Lower leg skin (tissue), 4 donors: Measurements from ENCODE around the gene SSB. TPM values are rescaled to one million over a fixed set of nuclear protein-coding genes. Genes with fewer than 3 reads are reported as not detected.

Experiments used
- DNase-seq, 2 donors: peaks; one replicate each; pipeline ENCODE4 v3.0.0-alpha.2; 2019; ENCODE audit warnings: low spot score in 2 of 2
- H3K4me3 ChIP-seq: fragments of 200-600 bp; sonication (generic); 2 replicates; pipeline ENCODE4 v1.5.1; 2017; ENCODE audit warnings: mild to moderate bottlenecking, low read depth; ENCODE audit not compliant: poor library complexity, severe bottlenecking
- POLR2A ChIP-seq, 2 donors: fragments of 450-650 bp; IDR thresholded peaks; one replicate each; pipeline ENCODE4 v1.6.1; 2016 to 2017; ENCODE audit warnings: antibody characterized with exemption in 2 of 2, mild to moderate bottlenecking in 1 of 2, moderate library complexity in 1 of 2
- WGBS, 2 donors: methylation state at CpG; one replicate each; pipeline ENCODE4 v1.1.5; 2018; 5-methylcytosine and 5-hydroxymethylcytosine counted together
- intact Hi-C: fragments of 100-400 bp; cut with DNase I; formaldehyde crosslinking; loops from one replicate; pipeline ENCODE4 v1.15.0; 2023; ENCODE audit warnings: low total_unique reads
- total RNA-seq, 4 donors: library from RNA; depleted of rRNA; stranded (reverse); fragments of >200 nt; gene quantifications; one replicate each; pipeline ENCODE4 v1.1.0, GENCODE V29; 2016
- TF ChIP-seq, protein P1 (sequence below), 3 donors: fragments of 450-650 bp; IDR thresholded peaks; one replicate each; pipeline ENCODE4 v1.5.1; 2016; ENCODE audit warnings: antibody characterized with exemption in 3 of 3, mild to moderate bottlenecking in 3 of 3, moderate library complexity in 2 of 3

The SSB gene
- total RNA-seq, 4 donors from 2014 or later: 29.1 to 40.0 (median 38.2) TPM

DNA sequence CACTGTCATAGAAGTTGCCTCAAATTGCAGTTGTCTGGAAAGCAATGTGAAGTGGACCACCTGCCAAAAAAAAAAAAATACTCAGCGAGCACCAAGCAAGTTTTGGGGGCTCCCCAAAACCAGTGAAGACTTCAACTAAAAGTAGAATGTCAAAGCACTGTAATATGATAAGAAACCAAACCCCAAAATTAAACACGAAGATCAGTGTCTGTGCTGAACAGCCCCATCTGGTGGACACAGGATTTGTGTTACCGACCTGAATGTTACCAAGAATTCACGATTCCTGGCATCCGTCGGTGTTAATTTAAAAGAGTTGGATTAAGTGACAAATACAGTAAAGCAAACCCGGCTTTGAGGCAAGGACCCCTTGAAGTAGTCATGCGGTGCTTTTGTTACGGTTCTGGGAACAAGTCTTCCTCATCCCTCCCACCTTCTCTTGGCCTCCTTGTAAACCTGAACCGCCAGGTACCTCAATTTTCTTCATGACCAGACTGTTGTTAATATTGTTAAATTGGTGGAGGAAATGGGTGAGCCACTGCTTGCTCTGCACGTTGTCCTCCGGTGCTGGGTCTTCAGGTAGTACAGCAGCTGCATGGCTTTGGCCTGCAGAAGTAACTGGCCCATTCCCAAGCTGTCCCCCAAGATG is 31.3 kb upstream of the SSB start:
- H3K4me3 ChIP-seq: no peak overlapping the region
- no peak for TF ChIP-seq POLR2A (IDR thresholded peaks at IDR 0.05)
- TF ChIP-seq, protein P1, sequence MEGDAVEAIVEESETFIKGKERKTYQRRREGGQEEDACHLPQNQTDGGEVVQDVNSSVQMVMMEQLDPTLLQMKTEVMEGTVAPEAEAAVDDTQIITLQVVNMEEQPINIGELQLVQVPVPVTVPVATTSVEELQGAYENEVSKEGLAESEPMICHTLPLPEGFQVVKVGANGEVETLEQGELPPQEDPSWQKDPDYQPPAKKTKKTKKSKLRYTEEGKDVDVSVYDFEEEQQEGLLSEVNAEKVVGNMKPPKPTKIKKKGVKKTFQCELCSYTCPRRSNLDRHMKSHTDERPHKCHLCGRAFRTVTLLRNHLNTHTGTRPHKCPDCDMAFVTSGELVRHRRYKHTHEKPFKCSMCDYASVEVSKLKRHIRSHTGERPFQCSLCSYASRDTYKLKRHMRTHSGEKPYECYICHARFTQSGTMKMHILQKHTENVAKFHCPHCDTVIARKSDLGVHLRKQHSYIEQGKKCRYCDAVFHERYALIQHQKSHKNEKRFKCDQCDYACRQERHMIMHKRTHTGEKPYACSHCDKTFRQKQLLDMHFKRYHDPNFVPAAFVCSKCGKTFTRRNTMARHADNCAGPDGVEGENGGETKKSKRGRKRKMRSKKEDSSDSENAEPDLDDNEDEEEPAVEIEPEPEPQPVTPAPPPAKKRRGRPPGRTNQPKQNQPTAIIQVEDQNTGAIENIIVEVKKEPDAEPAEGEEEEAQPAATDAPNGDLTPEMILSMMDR (IDR thresholded peaks at IDR 0.05): no peak
- peak in 1 of 2 donors; percentile 50 for DNase-seq
- WGBS, 2 donors: 9 to 24% methylated on average over 12 of the region's 12 CpGs
- intact Hi-C loops: no loop called here

DNA sequence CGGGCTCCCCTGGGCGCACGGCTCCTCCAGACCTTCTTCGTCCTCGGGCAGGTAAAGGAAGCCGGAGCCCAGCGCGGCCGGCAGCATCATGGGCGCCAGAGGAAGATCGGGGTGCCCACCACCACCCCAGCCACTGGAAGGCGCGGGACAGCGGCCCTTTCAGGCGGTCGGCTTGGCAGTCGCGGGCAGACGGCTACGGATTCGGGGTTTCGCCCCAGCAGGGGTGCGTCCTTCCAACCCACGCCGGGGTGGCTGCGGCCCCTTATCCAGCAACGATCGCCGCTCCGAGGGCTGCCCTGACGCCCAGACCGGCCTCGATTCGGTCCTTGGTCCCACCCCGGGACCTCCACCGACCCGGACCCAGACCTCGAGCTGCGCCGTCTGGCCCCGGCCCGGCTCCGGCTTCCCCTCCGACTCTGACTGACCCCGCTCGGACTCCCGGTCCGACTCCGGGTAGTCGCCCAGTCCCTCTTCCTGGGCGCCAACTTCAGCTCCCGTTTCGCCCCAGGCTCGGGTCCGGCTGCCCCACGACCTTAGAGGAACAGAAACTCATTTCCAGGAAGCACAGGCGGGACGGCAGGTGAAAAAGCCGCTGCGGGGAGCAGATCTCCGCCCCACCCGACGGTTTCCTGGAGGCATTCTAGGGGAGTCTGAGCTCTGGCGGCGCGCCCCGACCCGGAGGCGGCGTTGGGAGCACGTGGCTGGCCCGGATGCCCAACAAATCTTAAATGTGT is 30.2 kb upstream of the SSB start:
- TF ChIP-seq POLR2A (IDR thresholded peaks at IDR 0.05): no peak
- no peak for DNase-seq
- H3K4me3 ChIP-seq: peak overlapping the region; percentile 30
- 27 to 39% methylated on average over 34 to 61 of the region's 72 CpGs for WGBS, 2 donors
- intact Hi-C loops: no loop called here

DNA sequence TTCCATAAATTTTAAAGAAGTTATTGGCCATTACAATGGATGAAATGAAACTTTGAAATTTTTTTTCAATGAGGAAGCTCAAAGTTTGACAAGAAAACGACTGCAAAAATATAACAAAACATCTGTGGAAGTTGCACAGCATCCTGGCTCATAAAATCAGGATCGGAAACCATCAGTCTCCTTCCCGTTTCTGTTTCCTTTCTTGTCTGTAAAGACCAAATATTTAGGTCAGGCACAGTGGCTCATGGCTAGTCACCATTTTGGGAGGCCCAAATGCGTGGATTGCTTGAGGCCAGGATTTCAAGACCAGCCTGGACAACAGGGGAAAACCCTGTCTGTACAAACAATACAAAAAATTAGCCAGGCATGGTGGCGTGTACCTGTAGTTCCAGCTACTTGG is 27.6 kb upstream of the SSB start:
- TF ChIP-seq POLR2A (IDR thresholded peaks at IDR 0.05): no peak
- TF ChIP-seq, protein P1 (IDR thresholded peaks at IDR 0.05): no peak
- intact Hi-C loops: no loop called here
- H3K4me3 ChIP-seq: no peak overlapping the region
- no peak for DNase-seq
- 79 to 80% methylated on average over 5 of the region's 5 CpGs for WGBS, 2 donors

DNA sequence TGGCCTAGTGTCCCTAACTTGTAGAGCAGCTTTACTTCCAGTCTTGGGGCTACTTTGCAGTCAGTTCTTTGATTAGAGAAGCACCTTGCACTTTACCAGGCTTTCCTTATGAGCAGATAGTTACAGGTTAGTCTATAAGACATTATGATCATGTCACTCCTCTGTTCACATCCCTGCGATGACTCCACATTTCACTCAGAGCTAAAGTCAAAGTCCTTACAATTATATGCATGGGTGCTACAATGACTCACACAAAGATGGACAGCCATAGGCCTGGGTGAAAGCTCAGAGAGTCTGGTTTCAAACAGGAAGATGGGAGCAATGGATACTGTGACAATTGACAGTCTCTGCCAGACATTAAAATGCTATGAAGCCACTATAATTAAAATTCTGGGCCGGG is 27.1 kb upstream of the SSB start:
- WGBS, 2 donors: 95 to 98% methylated on average over 2 of the region's 2 CpGs

DNA sequence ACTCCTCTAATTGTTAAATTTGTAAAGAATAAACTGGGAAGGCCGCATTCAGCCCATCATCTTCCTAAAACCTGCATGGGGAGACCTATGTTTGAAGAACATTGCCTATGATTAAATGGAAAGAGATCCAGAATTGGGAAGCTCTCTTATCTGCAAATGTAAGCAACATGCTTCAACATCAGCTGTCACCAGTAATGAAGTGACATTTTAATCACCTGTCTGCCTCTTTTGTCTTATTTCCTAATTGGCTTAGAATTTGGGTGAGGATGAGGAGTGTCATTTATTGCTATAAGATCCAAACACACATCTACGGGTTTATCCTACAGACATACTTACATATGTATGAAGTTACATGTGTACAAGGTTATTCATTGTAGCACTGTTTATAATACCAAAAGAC is 26.0 kb upstream of the SSB start:
- WGBS, 2 donors: 93 to 95% methylated on average over 2 of the region's 2 CpGs
- intact Hi-C loops: no loop called here
- TF ChIP-seq POLR2A (IDR thresholded peaks at IDR 0.05): no peak
- TF ChIP-seq, protein P1 (IDR thresholded peaks at IDR 0.05): no peak
- no peak overlapping the region for H3K4me3 ChIP-seq
- no peak for DNase-seq

More for the DNA sequence above, 27.1 kb upstream of the SSB start:
- TF ChIP-seq, protein P1 (IDR thresholded peaks at IDR 0.05): no peak
- no peak for TF ChIP-seq POLR2A (IDR thresholded peaks at IDR 0.05)
- no peak overlapping the region for H3K4me3 ChIP-seq
- intact Hi-C loops: no loop called here
- no peak for DNase-seq

DNA sequence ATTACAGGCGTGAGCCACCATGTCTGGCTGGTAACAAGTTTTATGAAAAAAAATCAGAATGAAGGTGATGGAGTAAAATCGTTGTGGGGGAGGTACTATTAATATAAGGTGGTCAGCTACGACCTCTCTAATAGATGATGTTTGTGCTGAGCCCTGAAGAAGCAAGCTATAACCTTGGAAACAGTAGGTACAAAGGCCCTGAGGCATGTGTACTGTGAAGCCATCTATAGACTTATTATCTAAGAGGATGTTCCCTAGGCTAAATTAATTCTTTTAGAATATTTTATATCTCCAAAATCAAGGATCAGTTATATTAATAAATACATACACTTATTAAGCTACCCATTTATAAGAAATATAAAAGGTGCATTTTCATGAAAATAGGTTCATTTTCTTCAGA is 23.3 kb upstream of the SSB start:
- intact Hi-C loops: no loop called here
- TF ChIP-seq POLR2A (IDR thresholded peaks at IDR 0.05): no peak
- TF ChIP-seq, protein P1 (IDR thresholded peaks at IDR 0.05): no peak
- DNase-seq: no peak
- no peak overlapping the region for H3K4me3 ChIP-seq
- WGBS, 2 donors: 93 to 94% methylated on average over 3 of the region's 3 CpGs
